Ovary (tissue), 9 donors: ENCODE measurements around the gene HSPB1. TPM values are rescaled to one million over a fixed set of nuclear protein-coding genes. Genes with fewer than 3 reads are reported as not detected.

ENCODE experiments used
- DNase-seq, 5 donors: peaks; one replicate each; pipeline ENCODE4 v3.0.0-alpha.2; 2019 to 2020
- H3K27ac ChIP-seq, 2 donors: fragments of 200-600 bp; one replicate each; pipeline versions ENCODE4 v1.5.1 to v1.8.0; 2019 to 2022
- H3K27me3 ChIP-seq: fragments of 200-600 bp; one replicate; pipeline ENCODE4 v1.8.0; 2022
- H3K36me3 ChIP-seq: fragments of 200-600 bp; sonication (generic); one replicate; pipeline ENCODE4 v1.5.1; 2019
- H3K4me1 ChIP-seq: one replicate; pipeline ENCODE4 v1.8.1; 2013; ENCODE audit warnings: mild to moderate bottlenecking, moderate library complexity; ENCODE audit not compliant: insufficient read depth
- H3K4me3 ChIP-seq: fragments of 200-600 bp; sonication (generic); one replicate; pipeline ENCODE4 v1.5.1; 2017
- H3K9me3 ChIP-seq, 2 donors: fragments of 200-600 bp in 1 of 2; sonication (generic) in 1 of 2; one replicate each; pipeline versions ENCODE4 v1.5.1 to v1.8.1; 2013 to 2019; ENCODE audit warnings: mild to moderate bottlenecking in 1 of 2, moderate library complexity in 1 of 2
- CTCF ChIP-seq, 3 donors: fragments of 450-650 bp in 2 of 3; fragments of 200-600 bp in 1 of 3; IDR thresholded peaks; one replicate each; pipeline versions ENCODE4 v1.5.1 to v1.8.0; 2016 to 2022; ENCODE audit warnings: antibody characterized with exemption in 3 of 3, mild to moderate bottlenecking in 1 of 3
- EP300 ChIP-seq: sonication (generic); formaldehyde crosslinking; IDR thresholded peaks from one replicate; pipeline ENCODE4 v1.6.1; 2017; ENCODE audit warnings: antibody characterized with exemption
- POLR2A ChIP-seq: fragments of 450-650 bp; IDR thresholded peaks from one replicate; pipeline ENCODE4 v1.6.1; 2017; ENCODE audit warnings: antibody characterized with exemption, mild to moderate bottlenecking, moderate library complexity
- WGBS, 3 donors: extraction: QIAGEN DNeasy Blood & Tissue Kit in 1 of 3; methylation state at CpG; one replicate each; pipeline versions ENCODE4 v1.1.5 to v1.1.7; 2013 to 2017; 5-methylcytosine and 5-hydroxymethylcytosine counted together
- intact Hi-C, 4 donors: fragments of 100-400 bp; cut with DNase I; formaldehyde crosslinking; loops; one replicate each; pipeline versions ENCODE4 v1.11.0 to v1.15.1; 2022 to 2023
- polyA plus RNA-seq, 2 donors: library from polyadenylated mRNA; stranded (reverse); fragments of 200-250 nt in 1 of 2; fragments of 350-450 nt in 1 of 2; fragmentation: Illumina TruSeq in 1 of 2; extraction: RNeasy Lipid Tissue Mini Kit (QIAGEN cat#74804) in 1 of 2; gene quantifications; one replicate each; pipeline ENCODE4 v1.2.3, GENCODE V29; 2013 to 2014
- total RNA-seq, 7 donors: library from RNA; depleted of rRNA in 2 of 7; stranded (reverse); fragments of >200 nt in 2 of 7; fragmentation: NEBNext Ultra II Directional in 3 of 7; extraction: Animal tissue kit (Norgen Biotek cat#: 25700) in 3 of 7; gene quantifications; one replicate each; pipeline versions ENCODE4 v1.1.0 to v1.2.4, GENCODE V29; 2016 to 2023
- donor health status: DM: no; HTN: no; CAD: no; lungs with moderate emphysema.
- donor health status: DM: no; HTN: no; CAD: no.
- donor health status: Bipolar disorder and iron deficiency.
- donor health status: DM: yes; HTN: yes; CAD: no.
- donor health status: DM: no; HTN: no; CAD: no.
- donor health status: DM: yes; HTN: yes; CAD: no.

HSPB1 gene
- total and polyA plus RNA-seq, 9 donors = 5.7 to 913 (median 430) TPM

GRCh38 chr7:76273503-76273902 lies 29.0 kb upstream of the HSPB1 start:
- no peaks in the 10 kb centered on the region for H3K4me1 ChIP-seq
- WGBS, 3 donors = 73 to 88% (median 83%) methylated on average over 5 of the region's 5 CpGs
- no peak for DNase-seq
- no peak overlapping the region for H3K27ac ChIP-seq
- intact Hi-C loops = no loop called here
- no peaks in the 10 kb centered on the region for H3K36me3 ChIP-seq
- no peak overlapping the region for H3K4me3 ChIP-seq
- TF ChIP-seq CTCF (IDR thresholded peaks at IDR 0.05) = no peak
- no peak for TF ChIP-seq EP300
- TF ChIP-seq POLR2A = no peak
- no peaks in the 10 kb centered on the region for H3K9me3 ChIP-seq
- H3K27me3 ChIP-seq = no peaks in the 10 kb centered on the region

GRCh38 chr7:76278540-76278939 lies 23.9 kb upstream of the HSPB1 start:
- no peaks in the 10 kb centered on the region for H3K9me3 ChIP-seq
- peaks cover 2% of the 10 kb centered on the region for H3K4me1 ChIP-seq
- 88 to 100% (median 100%) methylated on average over 1 of the region's 1 CpG for WGBS, 3 donors
- H3K4me3 ChIP-seq = no peak overlapping the region
- intact Hi-C loops = no loop called here
- no peak overlapping the region for H3K27ac ChIP-seq
- H3K36me3 ChIP-seq = no peaks in the 10 kb centered on the region
- no peak for DNase-seq
- TF ChIP-seq CTCF (IDR thresholded peaks at IDR 0.05) (no peak), EP300 (no peak), POLR2A (no peak)
- no peaks in the 10 kb centered on the region for H3K27me3 ChIP-seq

GRCh38 chr7:76280408-76280807 lies 22.1 kb upstream of the HSPB1 start:
- intact Hi-C loops = loop anchor here in 1 of 4 donors (10.0 kb wide), 1 partner anchor 96 kb away; no protein-coding TSS in a partner anchor
- Histone ChIP-seq H3K27ac (no peak overlapping the region), H3K4me1 (peaks cover 2% of the 10 kb centered on the region), H3K4me3 (no peak overlapping the region), H3K9me3 (no peaks in the 10 kb centered on the region), H3K27me3 (no peaks in the 10 kb centered on the region), H3K36me3 (no peaks in the 10 kb centered on the region)
- 8 to 19% (median 16%) methylated on average over 24 to 25 of the region's 25 CpGs for WGBS, 3 donors
- no peak for TF ChIP-seq CTCF (IDR thresholded peaks at IDR 0.05)
- no peak for TF ChIP-seq EP300
- no peak for TF ChIP-seq POLR2A
- peak in 1 of 5 donors; percentile 53 for DNase-seq

- intact Hi-C loops = loop anchor here in 1 of 4 donors (10.0 kb wide), 1 partner anchor 96 kb away; no protein-coding TSS in a partner anchor
- Histone ChIP-seq H3K9me3 (no peaks in the 10 kb centered on the region), H3K27ac (peak overlapping the region; percentile 7 to 79), H3K36me3 (no peaks in the 10 kb centered on the region), H3K27me3 (no peaks in the 10 kb centered on the region), H3K4me3 (peak overlapping the region; percentile 58), H3K4me1 (peaks cover 2% of the 10 kb centered on the region)
- peak in 3 of 5 donors; percentile 51 to 64 (median 53) for DNase-seq
- WGBS, 3 donors = 2 to 4% (median 3%) methylated on average over 29 to 63 of the region's 63 CpGs
- TF ChIP-seq CTCF (IDR thresholded peaks at IDR 0.05) (no peak), POLR2A (no peak), EP300 (no peak)
These were observed 21.3 kb upstream of the HSPB1 start for GRCh38 chr7:76281006-76281705.
